Gastrocnemius medialis (tissue), 4 donors: ENCODE data around the gene MRNIP. TPM values are rescaled to one million over a fixed set of nuclear protein-coding genes. Genes with fewer than 3 reads are reported as not detected.
"Not testable (repeated sequence)": the region's sequence is repeated elsewhere in the genome, so short reads cannot be mapped to it uniquely, and the experiment has no call there.

ENCODE experiments used
- ATAC-seq, 2 donors: fragments of 150-250 bp; one replicate each; pipeline ENCODE4 v1.9.1; 2016
- DNase-seq, 2 donors: peaks; one replicate each; pipeline ENCODE4 v3.0.0-alpha.2; 2019
- H3K27ac ChIP-seq, 4 donors: fragments of 200-600 bp; sonication (generic); 1 replicate in 1 of 4; 2 replicates in 3 of 4; pipeline ENCODE4 v1.5.1; 2016 to 2018; ENCODE audit warnings: mild to moderate bottlenecking in 2 of 4, moderate library complexity in 1 of 4
- H3K27me3 ChIP-seq, 3 donors: fragments of 200-600 bp; sonication (generic) in 2 of 3; 1 replicate in 1 of 3; 2 replicates in 2 of 3; pipeline versions ENCODE4 v1.5.1 to v1.6.0; 2016 to 2019; ENCODE audit warnings: mild to moderate bottlenecking in 1 of 3, moderate library complexity in 1 of 3
- H3K36me3 ChIP-seq, 2 donors: fragments of 200-600 bp; sonication (generic) in 1 of 2; one replicate each; pipeline ENCODE4 v1.5.1; 2017 to 2018
- H3K4me1 ChIP-seq, 2 donors: fragments of 200-600 bp; sonication (generic) in 1 of 2; one replicate each; pipeline ENCODE4 v1.5.1; 2016 to 2017; ENCODE audit warnings: mild to moderate bottlenecking in 2 of 2
- H3K4me3 ChIP-seq, 4 donors: fragments of 200-600 bp; sonication (generic) in 3 of 4; 1 replicate in 1 of 4; 2 replicates in 3 of 4; pipeline ENCODE4 v1.5.1; 2016 to 2019; ENCODE audit warnings: mild to moderate bottlenecking in 2 of 4
- H3K9me3 ChIP-seq, 3 donors: fragments of 200-600 bp; sonication (generic) in 2 of 3; 1 replicate in 1 of 3; 2 replicates in 2 of 3; pipeline ENCODE4 v1.5.1; 2016 to 2019
- CTCF ChIP-seq, 5 experiments: fragments of 450-650 bp in 3 of 5; fragments of 200-600 bp in 2 of 5; sonication (generic) in 2 of 5; IDR thresholded peaks in 4 of 5; conservative IDR thresholded peaks in 1 of 5; 1 replicate in 4 of 5; 2 replicates in 1 of 5; pipeline ENCODE4 v1.5.1; 2016 to 2019; ENCODE audit warnings: antibody characterized with exemption in 5 of 5, mild to moderate bottlenecking in 3 of 5, moderate library complexity in 3 of 5
- POLR2A ChIP-seq, 2 donors: fragments of 450-650 bp; IDR thresholded peaks; one replicate each; pipeline ENCODE4 v1.6.1; 2017; ENCODE audit warnings: antibody characterized with exemption in 2 of 2, mild to moderate bottlenecking in 2 of 2, moderate library complexity in 2 of 2
- in situ Hi-C, 4 donors: fragments of 200-750 bp; cut with MboI; loops; one replicate each; pipeline versions ENCODE4 v1.15.0 to v1.8.0; 2017; ENCODE audit warnings: low sequenced_read_pairs in 4 of 4
- intact Hi-C: fragments of 100-400 bp; cut with DNase I; formaldehyde crosslinking; loops from one replicate; pipeline ENCODE4 v1.15.1; 2023; ENCODE audit warnings: low total_unique reads
- total RNA-seq, 4 donors: library from RNA; depleted of rRNA; stranded (reverse); fragments of >200 nt; gene quantifications; one replicate each; pipeline versions ENCODE4 v1.1.0 to v1.2.3, GENCODE V29; 2016

The MRNIP gene
- total RNA-seq, 4 donors from 2014 or later = 2.9 to 16.1 (median 8.3) TPM

- peaks cover 0 to 86% of the 10 kb centered on the region in 2 donors for H3K36me3 ChIP-seq
- no peaks in the 10 kb centered on the region for H3K9me3 ChIP-seq
- H3K27me3 ChIP-seq = no peaks in the 10 kb centered on the region
- H3K4me3 ChIP-seq = no peak overlapping the region
- peaks cover 11 to 17% of the 10 kb centered on the region in 2 donors for H3K4me1 ChIP-seq
- intact Hi-C loops (no loop called here), in situ Hi-C loops (loop anchor here in 1 of 4 donors (25.0 kb wide), 1 partner anchor 111 kb away; no protein-coding TSS in a partner anchor)
- ATAC-seq (no peak), DNase-seq (no peak)
- H3K27ac ChIP-seq = no peak overlapping the region
- TF ChIP-seq CTCF (IDR thresholded peaks at IDR 0.05 in 4 of 5, conservative IDR thresholded peaks at IDR 0.05 in 1 of 5) (no peak), POLR2A (IDR thresholded peaks at IDR 0.05) (no peak)
These were observed 15.0 kb upstream of the MRNIP start for GRCh38 chr5:179873588-179874110.

GRCh38 chr5:179872828-179873575, 14.4 kb upstream of the MRNIP start:
- Histone ChIP-seq H3K4me1 (peaks cover 11 to 17% of the 10 kb centered on the region in 2 donors), H3K36me3 (peaks cover 0 to 80% of the 10 kb centered on the region in 2 donors), H3K27ac (no peak overlapping the region), H3K9me3 (no peaks in the 10 kb centered on the region), H3K4me3 (no peak overlapping the region), H3K27me3 (no peaks in the 10 kb centered on the region)
- DNase-seq (no peak), ATAC-seq (no peak)
- TF ChIP-seq CTCF (IDR thresholded peaks at IDR 0.05 in 4 of 5, conservative IDR thresholded peaks at IDR 0.05 in 1 of 5) = no peak
- no peak for TF ChIP-seq POLR2A (IDR thresholded peaks at IDR 0.05)
- intact Hi-C loops = no loop called here
- in situ Hi-C loops = loop anchor here in 1 of 4 donors (25.0 kb wide), 1 partner anchor 111 kb away; no protein-coding TSS in a partner anchor

- ATAC-seq (no peak), DNase-seq (no peak)
- TF ChIP-seq POLR2A (IDR thresholded peaks at IDR 0.05) (no peak), CTCF (IDR thresholded peaks at IDR 0.05 in 4 of 5, conservative IDR thresholded peaks at IDR 0.05 in 1 of 5) (no peak)
- in situ Hi-C loops (loop anchor here in 1 of 4 donors (25.0 kb wide), 1 partner anchor 110 kb away; no protein-coding TSS in a partner anchor), intact Hi-C loops (no loop called here)
- Histone ChIP-seq H3K4me1 (peaks cover 11 to 17% of the 10 kb centered on the region in 2 donors), H3K36me3 (peaks cover 0 to 80% of the 10 kb centered on the region in 2 donors), H3K27ac (no peak overlapping the region), H3K9me3 (no peaks in the 10 kb centered on the region), H3K4me3 (no peak overlapping the region), H3K27me3 (no peaks in the 10 kb centered on the region)
These were observed 13.6 kb upstream of the MRNIP start for GRCh38 chr5:179872055-179872827.

GRCh38 chr5:179871533-179871932, 12.9 kb upstream of the MRNIP start:
- not testable (repeated sequence) for H3K9me3 ChIP-seq, ATAC-seq, H3K27ac ChIP-seq, H3K4me3 ChIP-seq, H3K27me3 ChIP-seq, DNase-seq
- Histone ChIP-seq H3K4me1 (peaks cover 11 to 17% of the 10 kb centered on the region in 2 donors), H3K36me3 (peaks cover 0 to 83% of the 10 kb centered on the region in 2 donors)
- in situ Hi-C loops = loop anchor here in 1 of 4 donors (25.0 kb wide), 1 partner anchor 109 kb away; no protein-coding TSS in a partner anchor
- intact Hi-C loops = loop anchor here (2.0 kb wide), 1 partner anchor 35 kb away; the partner anchor contains the start of gene TBC1D9B
